K562 (cell line): Measurements from ENCODE around the gene RPUSD1.

Experiments used
- PCBP2 ChIP-seq: fragments of 200-400 bp; formaldehyde crosslinking; IDR thresholded peaks from 2 replicates; pipeline ENCODE4 v1.6.1; 2018; ENCODE audit warnings: low read length, low read depth, mild to moderate bottlenecking, moderate library complexity; ENCODE audit not compliant: poor library complexity, severe bottlenecking
- RBBP5 ChIP-seq: fragments of 200-600 bp; sonication (generic); IDR thresholded peaks from 2 replicates; pipeline ENCODE4 v1.6.1; 2012; ENCODE audit warnings: borderline replicate concordance, mild to moderate bottlenecking, low read length, control low read depth, inconsistent platforms; ENCODE audit not compliant: insufficient read depth, poor library complexity, severe bottlenecking
- SAFB2 ChIP-seq: fragments of 200-400 bp; formaldehyde crosslinking; IDR thresholded peaks from 2 replicates; pipeline ENCODE4 v1.6.1; 2018; ENCODE audit warnings: borderline replicate concordance, low read length, low read depth, moderate library complexity; ENCODE audit not compliant: severe bottlenecking
- TF ChIP-seq, protein P1 (sequence below): sonication (generic); formaldehyde crosslinking; IDR thresholded peaks from 2 replicates; pipeline ENCODE4 v1.5.0; 2020; ENCODE audit warnings: missing genetic modification reagents
- TF ChIP-seq, protein P2 (sequence below), 3 experiments: IDR thresholded peaks in 2 of 3; conservative IDR thresholded peaks in 1 of 3; 2 replicates each; pipeline ENCODE4 v1.5.1; 2011 to 2012; ENCODE audit warnings: low read length in 3 of 3, mild to moderate bottlenecking in 3 of 3, control low read depth in 2 of 3, improper control_type of control experiment in 1 of 3, inconsistent platforms in 1 of 3, low read depth in 1 of 3, mixed read lengths in 1 of 3, moderate library complexity in 1 of 3; ENCODE audit not compliant: insufficient read depth in 2 of 3

DNA sequence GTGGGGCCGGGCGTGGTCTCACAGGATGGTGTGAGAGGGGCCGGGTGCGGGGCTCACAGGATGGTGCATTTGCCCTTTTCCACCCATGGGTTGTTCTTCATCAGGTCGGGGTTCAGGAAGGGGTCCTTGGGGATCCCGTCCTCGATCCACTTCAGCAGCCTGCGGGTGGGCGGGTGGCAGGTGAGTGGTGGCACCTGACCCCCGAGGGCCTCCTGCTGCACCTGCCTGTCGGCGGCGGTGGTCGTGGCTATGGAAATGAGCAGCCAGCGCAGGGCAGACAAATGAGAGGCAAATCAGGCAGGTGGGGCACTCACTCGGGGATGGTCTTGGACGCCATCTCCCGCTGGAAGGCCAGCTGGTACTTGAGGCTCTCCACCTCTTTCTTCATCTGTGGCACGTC is 10.5 kb upstream of the RPUSD1 start:
- TF ChIP-seq, protein P1, sequence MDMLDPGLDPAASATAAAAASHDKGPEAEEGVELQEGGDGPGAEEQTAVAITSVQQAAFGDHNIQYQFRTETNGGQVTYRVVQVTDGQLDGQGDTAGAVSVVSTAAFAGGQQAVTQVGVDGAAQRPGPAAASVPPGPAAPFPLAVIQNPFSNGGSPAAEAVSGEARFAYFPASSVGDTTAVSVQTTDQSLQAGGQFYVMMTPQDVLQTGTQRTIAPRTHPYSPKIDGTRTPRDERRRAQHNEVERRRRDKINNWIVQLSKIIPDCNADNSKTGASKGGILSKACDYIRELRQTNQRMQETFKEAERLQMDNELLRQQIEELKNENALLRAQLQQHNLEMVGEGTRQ (CRISPR knock-in tag) = no peak
- TF ChIP-seq RBBP5 (no peak), SAFB2 (no peak), PCBP2 (no peak)
- TF ChIP-seq, protein P2, sequence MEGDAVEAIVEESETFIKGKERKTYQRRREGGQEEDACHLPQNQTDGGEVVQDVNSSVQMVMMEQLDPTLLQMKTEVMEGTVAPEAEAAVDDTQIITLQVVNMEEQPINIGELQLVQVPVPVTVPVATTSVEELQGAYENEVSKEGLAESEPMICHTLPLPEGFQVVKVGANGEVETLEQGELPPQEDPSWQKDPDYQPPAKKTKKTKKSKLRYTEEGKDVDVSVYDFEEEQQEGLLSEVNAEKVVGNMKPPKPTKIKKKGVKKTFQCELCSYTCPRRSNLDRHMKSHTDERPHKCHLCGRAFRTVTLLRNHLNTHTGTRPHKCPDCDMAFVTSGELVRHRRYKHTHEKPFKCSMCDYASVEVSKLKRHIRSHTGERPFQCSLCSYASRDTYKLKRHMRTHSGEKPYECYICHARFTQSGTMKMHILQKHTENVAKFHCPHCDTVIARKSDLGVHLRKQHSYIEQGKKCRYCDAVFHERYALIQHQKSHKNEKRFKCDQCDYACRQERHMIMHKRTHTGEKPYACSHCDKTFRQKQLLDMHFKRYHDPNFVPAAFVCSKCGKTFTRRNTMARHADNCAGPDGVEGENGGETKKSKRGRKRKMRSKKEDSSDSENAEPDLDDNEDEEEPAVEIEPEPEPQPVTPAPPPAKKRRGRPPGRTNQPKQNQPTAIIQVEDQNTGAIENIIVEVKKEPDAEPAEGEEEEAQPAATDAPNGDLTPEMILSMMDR (IDR thresholded peaks at IDR 0.05 in 2 of 3, conservative IDR thresholded peaks at IDR 0.05 in 1 of 3; ENCODE audit: insufficient read depth in 2 of 3, low read depth in 1 of 3, low read length in 3 of 3) = no peak
